SIG-M5 treated with dmso at 0.1 percent for 504 hours (cell line): ENCODE data around the gene ZBTB8B.

ENCODE experiments used
- DNase-seq: peaks from one replicate; lab custom pipeline; 2025; ENCODE audit not compliant: unreplicated experiment; lab: John Stamatoyannopoulos, UW

Gene ZBTB8B

DNA sequence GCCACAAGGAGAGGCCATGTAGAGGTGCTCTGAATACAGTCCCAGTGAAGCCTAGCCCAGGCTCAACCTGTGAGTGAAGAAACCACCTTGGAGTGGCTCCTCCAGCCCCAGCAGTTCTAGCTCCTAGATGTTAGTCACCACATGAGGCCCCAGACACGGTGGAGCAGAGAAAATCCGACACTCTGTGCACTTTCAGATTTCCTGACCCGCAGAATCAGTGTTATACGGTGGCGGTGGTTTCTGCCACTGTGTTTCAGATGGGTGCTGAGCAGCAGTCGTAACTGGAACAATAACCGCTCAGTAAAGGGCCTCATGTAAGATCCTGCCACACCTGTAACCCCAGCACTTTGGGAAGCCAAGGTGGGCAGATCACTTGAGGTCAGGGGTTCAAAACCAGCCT, 38.3 kb downstream of the ZBTB8B start:
- DNase-seq = no peak

DNA sequence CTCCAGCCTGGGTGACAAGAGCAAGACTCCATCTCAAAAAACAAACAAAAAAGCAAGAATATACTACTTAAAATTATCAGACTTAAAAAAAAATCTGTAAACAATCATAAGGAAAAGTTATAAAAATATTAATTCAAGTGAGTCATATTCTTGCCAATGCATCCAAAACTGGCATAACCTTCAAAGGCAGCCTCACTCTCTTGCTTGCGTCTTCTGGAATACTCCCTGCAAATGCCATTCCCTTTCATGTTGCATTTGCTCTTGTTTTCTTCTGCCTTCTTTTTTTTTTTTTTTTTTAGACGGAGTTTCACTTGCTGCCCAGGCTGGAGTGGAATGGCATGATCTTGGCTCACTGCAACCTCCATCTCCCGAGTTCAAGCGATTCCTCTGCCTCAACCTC, 42.1 kb downstream of the ZBTB8B start:
- no peak for DNase-seq

DNA sequence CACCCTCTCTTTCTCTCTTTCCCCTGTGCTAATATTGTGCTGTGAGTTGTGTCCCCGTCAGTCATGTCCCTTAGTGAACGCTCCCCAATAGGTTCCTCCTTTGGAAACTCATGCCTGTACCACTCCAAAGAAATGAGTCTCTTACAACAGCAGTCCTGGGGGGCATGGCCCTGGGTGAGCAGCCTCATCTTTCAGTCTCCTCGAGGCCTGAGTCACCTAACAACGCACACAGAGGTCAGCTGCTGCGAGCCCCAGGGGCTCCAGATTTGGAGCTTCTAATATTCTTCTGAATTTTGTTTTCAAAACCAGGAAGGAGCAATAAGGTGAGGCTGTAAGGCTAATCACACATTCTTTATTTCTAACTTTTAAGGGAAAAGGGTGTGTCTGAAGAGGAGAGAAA, 43.9 kb downstream of the ZBTB8B start:
- DNase-seq = no peak

DNA sequence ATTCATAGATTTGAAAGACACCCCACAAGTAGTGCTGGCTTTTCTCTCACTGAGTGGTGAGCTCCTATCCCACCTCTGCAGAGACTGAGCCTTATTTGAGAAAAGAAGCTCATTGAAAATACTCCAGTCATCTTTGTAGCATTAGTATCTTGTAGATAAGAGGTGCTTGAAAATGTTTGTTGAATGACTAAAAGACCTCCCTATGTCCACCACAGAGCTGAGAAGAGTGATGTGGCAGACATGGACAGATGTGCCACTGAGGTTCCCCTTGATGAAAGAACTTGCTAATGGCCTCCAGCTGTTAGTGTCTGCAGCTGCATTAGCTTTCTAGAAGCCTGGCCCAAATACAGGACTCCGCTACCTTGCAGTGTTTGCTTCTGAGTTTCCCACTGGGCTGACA, 45.1 kb downstream of the ZBTB8B start:
- DNase-seq = no peak
